ENCODE results near the gene LAIR2.

LAIR2 gene

DNA sequence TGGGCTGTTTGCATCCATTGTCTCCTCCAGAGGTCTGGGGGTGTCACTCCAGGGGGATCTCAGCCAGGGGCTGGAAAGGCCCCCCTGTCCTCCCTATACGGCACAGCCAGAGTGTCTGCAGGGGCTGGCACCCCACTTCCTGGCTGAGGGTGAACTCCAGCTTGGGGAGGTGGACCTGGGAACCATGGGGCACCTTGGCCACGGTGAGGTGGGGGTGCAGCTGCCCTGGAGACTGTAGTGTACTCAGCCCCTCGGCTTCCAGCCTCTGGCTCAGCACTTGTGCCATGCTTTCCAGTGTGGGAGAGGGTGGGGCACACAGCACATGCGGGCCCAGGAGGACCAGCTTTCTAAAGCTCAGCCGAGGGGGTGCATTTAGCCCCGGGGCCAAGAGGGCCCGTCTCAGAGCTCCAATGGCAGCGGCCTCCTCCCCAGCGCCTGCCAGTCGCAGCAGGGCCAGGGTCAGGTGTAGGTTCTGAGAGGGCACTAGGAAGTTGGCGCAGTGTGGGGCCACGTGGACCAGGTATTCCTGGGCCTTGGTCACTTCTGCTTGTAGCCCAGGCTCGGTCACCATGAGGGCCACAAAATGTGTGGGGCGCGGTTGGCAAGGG, 40.5 kb upstream of the LAIR2 start:
- peak overlapping the region; percentile 54 to 61 for H3K4me3 ChIP-seq (replicated peaks in 1 of 2; ENCODE audit: low read depth in 2 of 2, low read length in 2 of 2)
- no peak for DNase-seq (ENCODE audit: low read depth in 2 of 2)
- no peak for TF ChIP-seq CTCF (IDR thresholded peaks at IDR 0.05; ENCODE audit: low read depth, low read length)

- H3K4me3 ChIP-seq (replicated peaks in 1 of 2; ENCODE audit: low read depth in 2 of 2, low read length in 2 of 2) = peak overlapping the region; percentile 54 to 61
- peak; percentile 71 for DNase-seq (ENCODE audit: low read depth in 2 of 2)
- peak; percentile 15 for TF ChIP-seq CTCF (IDR thresholded peaks at IDR 0.05; ENCODE audit: low read depth, low read length)
Observed at GRCh38 chr19:54462655-54463530, 39.7 kb upstream of the LAIR2 start.

DNA sequence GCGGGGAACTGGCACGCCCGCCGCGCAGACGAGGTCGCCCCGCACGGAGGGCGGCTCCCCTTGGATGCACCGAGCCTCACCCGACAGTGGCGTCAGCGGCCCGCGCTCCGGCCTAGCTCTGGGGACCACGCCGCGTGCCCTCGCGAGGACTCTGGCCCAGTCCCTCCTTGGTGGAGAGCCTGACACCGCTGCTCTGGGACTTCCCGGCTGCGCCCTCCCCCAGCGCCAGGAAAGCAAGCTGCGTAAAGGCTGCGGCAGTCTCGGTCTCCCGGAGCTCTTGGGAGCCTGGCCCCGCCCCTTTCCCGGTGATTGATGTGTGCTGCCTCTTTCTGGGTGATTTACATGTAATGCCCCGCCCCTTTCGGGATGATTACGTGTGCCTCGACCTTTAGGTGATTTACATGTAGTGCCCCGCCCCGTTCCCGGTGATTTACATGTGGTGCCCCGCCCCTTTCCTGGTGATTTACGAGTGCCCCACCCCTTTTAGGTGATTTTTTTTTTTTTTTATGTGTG, 39.0 kb upstream of the LAIR2 start, which contains the start of gene LENG9:
Gene LENG9, minus strand, starts transcription at position 248 of the 513 bp plus-strand sequence. CDS start 252 bp downstream, outside the sequence.
- TF ChIP-seq CTCF (IDR thresholded peaks at IDR 0.05; ENCODE audit: low read depth, low read length) = no peak
- H3K4me3 ChIP-seq (replicated peaks in 1 of 2; ENCODE audit: low read depth in 2 of 2, low read length in 2 of 2) = peak within 1 kb of the TSS; percentile 54 to 61
- DNase-seq (ENCODE audit: low read depth in 2 of 2) = peak; percentile 99 to 100

- DNase-seq (ENCODE audit: low read depth in 2 of 2) = peak; percentile 83 to 87
- no peak for TF ChIP-seq CTCF (IDR thresholded peaks at IDR 0.05; ENCODE audit: low read depth, low read length)
- H3K4me3 ChIP-seq (replicated peaks in 1 of 2; ENCODE audit: low read depth in 2 of 2, low read length in 2 of 2) = peak overlapping the region; percentile 49 to 61
Observed at GRCh38 chr19:54464044-54464629, 38.5 kb upstream of the LAIR2 start.

- TF ChIP-seq CTCF (IDR thresholded peaks at IDR 0.05; ENCODE audit: low read depth, low read length) = no peak
- DNase-seq (ENCODE audit: low read depth in 2 of 2) = peak; percentile 81 to 88
- peak overlapping the region; percentile 49 to 61 for H3K4me3 ChIP-seq (replicated peaks in 1 of 2; ENCODE audit: low read depth in 2 of 2, low read length in 2 of 2)
Observed at GRCh38 chr19:54464630-54465425, 37.8 kb upstream of the LAIR2 start.
